DMS153 (cell line): Measurements from ENCODE around the gene KLHL17.

ENCODE experiments used
- DNase-seq: peaks from one replicate; lab custom pipeline; 2025; lab: John Stamatoyannopoulos, UW

The KLHL17 gene

DNA sequence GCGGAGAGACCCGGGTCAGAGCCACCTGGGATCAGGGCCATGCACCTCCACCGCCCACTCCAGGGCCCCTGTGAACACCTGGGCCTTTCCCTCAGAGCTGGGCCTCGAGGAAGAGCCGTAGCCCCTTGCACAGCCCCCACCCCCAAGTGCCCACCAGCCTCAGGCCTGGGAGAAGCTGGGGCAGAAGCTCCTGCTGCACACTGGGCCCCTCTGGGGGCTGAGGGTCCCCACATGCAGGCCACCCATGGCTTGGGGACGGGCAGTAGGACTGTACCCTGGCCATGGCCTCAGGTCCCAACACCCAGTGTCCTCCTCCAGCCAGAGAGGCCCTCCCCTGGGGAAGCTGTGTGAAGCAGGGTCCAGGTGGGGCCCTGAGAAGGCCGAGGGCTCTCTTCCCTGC is 7.8 kb upstream of the KLHL17 start:
- no peak for DNase-seq

DNA sequence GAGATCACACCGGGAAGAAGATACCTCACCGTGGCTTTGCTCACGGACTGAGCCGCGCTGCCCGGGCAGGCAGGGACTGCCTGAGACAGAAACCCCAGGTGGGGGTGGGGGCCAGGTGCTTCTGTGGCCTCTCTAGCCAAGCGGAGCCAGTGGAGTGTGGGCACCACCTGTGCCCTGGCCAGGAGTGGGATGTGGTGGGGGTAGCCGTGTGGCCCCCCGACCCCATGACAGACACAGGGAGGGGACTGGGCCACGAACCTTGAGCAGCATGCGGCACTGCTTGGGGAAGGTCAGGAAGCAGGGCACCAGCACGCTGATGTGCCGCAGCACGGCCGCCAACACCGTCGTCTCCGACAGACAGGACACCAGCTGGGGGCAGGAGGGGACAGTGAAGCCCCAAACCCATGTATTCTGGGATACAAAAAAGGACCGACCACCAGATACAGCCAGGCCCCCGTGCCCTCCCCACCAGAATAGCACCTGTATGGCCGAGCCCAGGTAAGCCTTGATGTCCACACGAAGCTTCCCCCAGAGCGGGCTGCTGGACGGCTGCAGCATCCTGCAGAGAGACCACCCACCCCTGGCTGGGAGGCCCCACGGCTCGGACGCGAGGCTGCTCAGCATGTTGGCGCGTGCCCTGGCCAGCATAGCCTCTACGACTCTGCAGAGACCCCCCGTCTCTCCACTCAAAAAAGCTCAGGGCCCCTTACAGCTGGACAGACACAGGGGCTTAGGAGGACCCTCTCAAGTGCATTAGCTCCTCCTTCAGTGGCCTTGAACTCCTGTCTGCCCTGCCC is 6.7 kb upstream of the KLHL17 start:
- no peak for DNase-seq

DNA sequence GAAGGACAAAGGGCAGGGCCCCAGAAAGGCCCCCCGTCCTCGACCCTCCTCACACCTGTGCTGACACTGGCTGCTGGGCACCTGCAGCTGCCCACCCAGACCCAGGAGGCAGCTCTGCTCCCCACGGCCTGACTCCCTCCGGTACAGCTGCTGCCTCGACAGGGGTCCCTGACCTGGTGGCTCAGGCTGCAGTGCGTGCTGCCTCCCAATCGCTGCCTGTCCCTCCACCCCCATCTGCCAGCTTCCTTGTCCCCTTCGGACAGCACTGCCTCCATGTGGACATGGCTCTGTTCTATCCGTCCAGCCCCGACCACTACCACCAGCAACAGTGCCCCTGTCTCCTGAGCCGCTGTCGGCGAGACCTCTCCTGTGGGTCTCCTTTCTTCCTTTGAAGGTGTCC is 5.5 kb upstream of the KLHL17 start:
- no peak for DNase-seq

DNA sequence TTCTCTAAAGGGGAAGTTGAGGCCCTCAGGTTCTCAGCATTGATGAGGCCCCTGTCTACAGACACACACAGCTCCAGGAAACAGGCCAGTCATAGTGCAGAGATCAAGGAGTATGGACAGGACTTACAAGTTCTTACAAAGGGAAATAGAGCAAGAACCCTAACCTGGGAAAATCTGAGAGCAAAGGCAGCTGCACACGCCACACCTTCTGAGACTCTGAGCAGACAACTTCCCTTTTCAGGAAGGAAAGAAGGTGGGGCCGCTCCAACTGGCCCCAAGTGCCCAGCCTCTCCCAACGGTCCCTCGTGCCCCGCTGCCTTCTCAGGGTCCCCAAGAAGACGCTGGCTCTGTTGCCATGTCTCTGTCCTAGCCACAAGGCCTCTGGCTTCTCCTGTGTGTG is 4.9 kb upstream of the KLHL17 start:
- DNase-seq, result no peak

DNA sequence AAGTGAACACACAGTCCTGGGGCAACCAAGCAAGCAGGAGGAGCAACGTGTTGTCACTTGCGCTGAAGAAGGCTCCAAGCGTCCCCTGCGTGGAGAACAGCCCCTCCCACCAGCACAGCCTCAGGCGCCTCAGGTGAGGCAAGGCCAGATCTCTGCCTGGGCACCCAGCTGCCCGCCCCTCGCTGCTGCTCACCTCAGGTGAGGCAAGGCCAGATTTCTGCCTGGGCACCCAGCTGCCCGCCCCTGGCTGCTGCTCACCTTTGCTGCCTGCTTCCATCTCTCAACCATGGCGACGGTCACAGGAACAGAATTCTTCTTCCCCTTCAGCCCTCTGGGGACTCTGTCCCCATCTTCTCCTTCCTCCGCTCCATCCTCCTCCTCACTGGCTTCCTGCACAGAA is 3.7 kb upstream of the KLHL17 start:
- no peak for DNase-seq

DNA sequence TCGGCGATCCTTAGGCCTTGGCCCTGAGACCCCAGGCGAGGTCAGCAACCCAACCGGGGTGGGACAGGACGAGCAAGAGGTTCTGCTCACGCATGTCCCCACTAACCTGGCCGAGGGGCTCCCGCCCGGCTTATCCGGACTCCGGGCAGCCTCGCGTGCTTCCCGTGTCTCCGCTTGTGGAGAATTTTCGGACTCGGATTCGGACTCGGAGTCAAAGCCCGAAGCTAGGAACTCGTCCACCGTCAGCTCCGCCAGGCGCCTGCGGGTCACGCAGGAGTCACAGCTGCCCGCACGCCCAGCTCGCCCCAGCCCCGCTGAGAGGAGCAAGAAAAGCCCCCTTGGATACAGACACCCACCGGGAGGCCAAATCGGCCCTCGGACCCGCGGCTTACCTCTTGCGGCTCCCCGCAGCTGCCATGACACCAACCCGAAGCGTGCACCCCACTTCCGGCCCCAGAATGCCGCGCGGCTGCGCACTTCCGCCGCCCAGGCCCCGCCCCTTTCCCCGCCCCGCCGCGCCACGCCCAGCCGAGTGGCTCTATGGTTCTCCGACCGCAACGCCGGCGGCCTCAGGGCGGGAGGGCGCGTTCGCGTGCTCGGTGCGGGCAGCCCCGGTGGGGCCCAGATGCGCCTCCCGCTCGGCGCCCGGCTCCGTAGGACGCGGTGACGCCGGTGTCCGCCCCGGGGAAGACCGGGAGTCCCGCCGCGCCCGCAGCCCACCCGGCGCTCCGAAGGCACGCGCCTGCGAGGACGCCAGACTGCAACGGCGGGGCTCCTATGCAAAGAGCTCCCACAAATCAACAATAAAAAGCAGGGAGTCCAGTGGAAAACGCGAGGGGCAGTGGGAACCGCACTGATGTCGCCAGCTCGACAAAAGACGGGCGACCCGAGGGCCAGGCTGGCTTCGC is 1.3 kb upstream of the KLHL17 start, which contains the start of gene NOC2L:
Gene NOC2L, minus strand, starts transcription at position 434 of the 908 bp plus-strand sequence. Its CDS starts 16 bp downstream, at position 418.
- peak; percentile 87 for DNase-seq

DNA sequence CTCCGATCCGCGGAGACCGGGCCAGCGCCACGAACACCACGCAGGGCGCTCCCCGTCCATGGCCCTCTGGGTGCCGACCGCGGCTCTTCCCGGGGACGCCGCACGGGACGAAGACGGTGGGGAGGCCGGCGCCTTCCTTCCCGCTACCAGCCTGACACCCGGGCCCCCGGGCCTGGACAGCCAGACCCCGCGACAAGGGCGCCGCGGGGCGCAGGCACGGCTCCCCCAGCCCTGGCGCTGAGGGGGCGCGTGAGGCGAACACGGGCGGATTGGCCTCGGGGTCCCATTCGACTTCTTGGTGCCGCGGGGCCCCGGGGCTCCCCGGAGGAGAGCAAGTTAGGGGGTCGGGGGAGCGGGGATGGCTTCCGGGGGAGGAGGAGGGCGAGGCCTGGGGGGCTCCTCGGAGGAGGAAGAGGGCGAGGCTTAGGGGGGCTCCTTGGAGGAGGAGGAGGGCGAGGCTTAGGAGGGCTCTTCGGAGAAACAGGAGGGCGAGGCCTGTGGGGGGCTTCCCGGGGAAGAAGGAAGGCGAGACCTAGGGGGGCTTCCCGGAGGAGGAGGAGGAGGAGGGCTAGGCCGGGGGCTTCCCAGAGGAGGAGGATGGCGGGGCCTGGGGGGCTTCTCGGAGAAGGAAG is 537 bp upstream of the KLHL17 start:
- no peak for DNase-seq

DNA sequence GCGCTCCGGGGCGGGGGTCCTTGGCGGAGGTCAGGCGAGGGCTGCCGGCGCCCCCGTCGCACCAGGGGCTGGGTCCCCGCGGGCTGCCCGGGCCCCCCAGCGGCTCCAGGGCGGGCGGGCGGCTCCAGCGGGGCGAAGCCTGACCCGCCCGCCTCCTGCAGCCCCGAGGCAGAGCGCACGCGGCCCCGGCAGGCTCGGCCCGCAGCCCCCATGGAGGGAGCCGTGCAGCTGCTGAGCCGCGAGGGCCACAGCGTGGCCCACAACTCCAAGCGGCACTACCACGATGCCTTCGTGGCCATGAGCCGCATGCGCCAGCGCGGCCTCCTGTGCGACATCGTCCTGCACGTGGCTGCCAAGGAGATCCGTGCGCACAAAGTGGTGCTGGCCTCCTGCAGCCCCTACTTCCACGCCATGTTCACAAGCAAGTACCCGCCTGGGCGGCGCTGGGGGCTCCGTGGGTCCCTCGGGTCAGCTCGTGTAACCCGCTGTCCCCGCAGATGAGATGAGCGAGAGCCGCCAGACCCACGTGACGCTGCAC is 817 bp downstream of the KLHL17 start:
- no peak for DNase-seq

DNA sequence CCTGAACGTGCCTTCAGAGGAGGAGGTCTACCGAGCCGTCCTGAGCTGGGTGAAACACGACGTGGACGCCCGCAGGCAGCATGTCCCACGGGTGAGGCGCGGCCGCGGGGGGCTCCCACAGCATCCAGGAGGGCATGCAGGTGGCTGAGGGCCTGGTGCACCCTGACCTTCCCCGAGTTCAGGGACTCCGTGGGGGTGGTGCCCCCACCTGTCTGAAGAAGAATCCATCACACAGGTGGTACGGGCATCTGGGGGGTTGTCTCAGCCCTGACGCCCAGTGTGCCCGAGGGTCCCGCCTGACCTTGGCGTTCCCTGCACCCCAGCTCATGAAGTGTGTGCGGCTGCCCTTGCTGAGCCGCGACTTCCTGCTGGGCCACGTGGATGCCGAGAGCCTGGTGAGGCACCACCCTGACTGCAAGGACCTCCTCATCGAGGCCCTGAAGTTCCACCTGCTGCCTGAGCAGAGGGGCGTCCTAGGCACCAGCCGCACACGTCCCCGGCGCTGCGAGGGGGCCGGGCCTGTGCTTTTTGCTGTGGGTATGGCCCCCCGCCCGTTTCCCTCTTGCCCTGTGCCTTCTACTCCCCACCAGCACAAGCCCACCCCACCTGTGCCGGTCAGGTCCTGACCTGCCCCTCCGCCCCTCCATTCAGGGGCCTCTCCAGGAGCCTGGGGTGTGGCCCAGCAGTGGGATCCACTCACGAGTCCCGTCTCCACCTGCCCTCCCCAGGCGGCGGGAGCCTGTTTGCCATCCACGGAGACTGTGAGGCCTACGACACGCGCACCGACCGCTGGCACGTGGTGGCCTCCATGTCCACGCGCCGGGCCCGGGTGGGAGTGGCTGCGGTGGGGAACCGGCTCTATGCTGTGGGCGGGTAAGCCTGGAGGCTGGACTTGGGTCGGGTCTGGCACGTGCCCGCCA is 2.3 kb downstream of the KLHL17 start:
- no peak for DNase-seq

DNA sequence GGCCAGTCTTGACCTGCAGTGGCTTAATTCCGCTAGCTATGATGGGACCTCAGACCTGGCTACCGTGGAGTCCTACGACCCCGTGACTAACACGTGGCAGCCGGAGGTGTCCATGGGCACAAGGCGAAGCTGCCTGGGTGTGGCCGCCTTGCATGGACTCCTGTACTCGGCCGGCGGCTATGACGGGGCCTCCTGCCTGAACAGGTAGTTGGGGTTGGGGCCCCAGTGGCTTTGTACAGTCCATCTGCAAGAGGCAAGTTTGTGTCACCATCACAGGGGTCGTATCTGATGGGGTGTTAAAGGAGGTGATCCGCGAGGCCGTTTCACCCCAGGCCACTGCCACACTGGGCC is 2.9 kb downstream of the KLHL17 start:
- no peak for DNase-seq

DNA sequence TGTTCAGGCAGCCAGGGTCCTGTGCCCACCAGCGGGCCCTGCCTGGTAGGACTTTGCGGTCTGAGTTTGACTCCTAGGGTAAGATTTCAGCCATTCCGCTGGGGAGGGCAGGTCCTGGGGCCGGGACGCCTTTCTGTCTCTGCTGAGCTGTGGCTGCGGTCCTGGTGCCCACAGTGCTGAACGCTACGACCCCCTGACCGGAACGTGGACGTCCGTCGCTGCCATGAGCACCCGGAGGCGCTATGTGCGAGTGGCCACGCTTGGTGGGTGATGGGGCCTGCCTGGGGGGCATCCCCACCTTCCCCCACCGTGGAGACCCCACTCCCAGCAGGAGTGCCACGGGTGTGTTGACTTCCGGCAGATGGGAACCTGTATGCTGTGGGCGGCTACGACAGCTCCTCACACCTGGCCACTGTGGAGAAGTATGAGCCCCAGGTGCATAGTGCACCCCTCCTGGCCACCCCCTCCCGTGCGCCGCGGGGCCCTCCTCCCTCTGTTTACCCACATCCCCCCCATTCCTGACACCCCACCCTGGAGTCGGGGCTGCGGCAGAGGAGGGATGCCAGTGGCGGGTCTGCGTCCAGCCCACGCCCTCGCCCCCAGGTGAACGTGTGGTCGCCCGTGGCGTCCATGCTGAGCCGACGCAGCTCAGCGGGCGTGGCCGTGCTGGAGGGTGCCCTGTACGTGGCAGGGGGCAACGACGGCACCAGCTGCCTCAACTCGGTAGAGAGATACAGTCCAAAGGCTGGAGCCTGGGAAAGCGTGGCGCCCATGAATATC is 3.6 kb downstream of the KLHL17 start:
- no peak for DNase-seq

DNA sequence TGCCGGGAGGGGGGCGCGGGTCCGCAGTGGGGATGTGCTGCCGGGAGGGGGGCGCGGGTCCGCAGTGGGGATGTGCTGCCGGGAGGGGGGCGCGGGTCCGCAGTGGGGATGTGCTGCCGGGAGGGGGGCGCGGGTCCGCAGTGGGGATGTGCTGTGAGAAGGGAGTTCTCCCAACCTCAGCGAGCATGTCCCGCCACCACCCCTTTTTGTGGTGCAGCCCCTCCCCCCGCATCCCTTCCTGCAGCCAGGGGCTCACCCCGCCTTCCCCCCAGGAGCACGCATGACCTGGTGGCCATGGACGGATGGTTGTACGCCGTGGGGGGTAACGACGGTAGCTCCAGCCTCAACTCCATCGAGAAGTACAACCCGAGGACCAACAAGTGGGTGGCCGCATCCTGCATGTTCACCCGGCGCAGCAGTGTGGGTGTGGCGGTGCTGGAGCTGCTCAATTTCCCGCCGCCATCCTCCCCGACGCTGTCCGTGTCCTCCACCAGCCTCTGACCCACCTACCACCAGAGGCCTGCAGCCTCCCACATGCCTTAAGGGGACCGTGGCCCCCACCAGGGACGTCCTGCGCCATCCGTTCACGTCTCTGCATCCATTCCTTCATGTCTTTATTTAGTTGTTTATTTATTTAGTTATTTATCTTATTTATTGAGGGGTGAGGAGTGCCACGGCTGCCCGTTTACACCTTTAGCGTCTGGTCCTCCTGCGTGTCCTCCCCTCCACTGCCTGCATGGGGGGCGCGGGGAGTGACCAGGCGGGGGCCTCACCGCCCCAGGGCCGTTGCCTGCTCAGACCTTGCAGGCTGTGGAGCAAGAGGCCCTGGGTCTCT is 4.5 kb downstream of the KLHL17 start:
- DNase-seq, result no peak

DNA sequence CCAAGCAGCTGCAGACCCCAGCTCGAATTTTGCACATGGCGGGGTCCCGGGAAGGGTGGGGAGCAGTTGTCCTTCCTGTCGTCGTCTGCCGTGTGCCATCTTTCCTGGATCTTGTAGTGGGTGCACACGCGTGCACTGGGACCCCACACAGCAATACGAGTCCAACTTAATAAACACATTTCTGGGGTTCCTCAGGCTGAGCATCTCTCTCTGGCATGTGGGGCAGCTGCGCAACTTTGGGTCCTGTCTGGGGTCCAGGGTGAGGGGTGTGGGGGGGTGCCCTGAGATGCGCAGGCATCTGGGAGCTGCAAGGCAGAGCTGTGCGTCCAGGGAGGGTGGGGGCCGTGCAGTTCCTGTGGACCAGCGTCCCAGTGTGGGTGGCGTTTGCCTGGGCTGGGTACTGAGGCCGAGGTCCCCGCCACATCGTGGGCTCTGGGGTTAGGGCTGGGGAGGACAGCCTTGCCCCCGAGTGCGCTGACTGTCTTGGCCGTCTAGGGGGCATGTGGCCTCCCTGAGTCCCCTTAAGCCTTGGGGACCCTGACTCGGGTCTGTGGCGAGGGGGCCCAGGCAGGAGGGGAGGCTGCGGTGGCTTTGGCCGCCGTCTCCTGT is 5.2 kb downstream of the KLHL17 start:
- DNase-seq, result no peak

DNA sequence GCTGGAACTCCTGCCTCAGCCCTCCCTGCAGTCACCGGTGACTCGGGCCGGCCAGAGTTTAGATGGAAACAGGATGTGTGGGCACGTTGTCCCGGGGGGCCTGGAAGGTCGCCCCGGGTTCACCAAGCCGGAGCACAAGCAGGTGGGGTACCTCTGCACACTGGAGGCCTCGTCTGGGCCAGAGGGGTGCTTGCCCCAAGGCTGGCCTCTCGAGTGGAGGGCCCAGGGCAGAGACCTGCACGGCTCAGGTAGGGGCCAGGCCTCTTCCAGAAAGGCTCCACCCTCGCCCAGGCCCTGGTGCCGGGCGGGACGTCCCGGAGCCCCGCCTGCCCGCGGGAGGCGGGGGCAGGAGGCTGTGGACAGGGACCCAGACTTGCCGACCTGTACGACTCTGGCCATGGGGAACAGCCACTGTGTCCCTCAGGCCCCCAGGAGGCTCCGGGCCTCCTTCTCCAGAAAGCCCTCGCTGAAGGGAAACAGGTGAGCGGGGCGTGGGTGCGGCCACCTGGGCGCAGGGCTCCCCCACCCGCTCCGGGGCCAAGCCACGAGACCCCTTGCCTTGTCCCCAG is 5.8 kb downstream of the KLHL17 start, which contains the start of gene PLEKHN1:
Gene PLEKHN1, plus strand, starts transcription at position 348 of the 569 bp plus-strand sequence. Its CDS starts 50 bp downstream, at position 398.
- no peak for DNase-seq

DNA sequence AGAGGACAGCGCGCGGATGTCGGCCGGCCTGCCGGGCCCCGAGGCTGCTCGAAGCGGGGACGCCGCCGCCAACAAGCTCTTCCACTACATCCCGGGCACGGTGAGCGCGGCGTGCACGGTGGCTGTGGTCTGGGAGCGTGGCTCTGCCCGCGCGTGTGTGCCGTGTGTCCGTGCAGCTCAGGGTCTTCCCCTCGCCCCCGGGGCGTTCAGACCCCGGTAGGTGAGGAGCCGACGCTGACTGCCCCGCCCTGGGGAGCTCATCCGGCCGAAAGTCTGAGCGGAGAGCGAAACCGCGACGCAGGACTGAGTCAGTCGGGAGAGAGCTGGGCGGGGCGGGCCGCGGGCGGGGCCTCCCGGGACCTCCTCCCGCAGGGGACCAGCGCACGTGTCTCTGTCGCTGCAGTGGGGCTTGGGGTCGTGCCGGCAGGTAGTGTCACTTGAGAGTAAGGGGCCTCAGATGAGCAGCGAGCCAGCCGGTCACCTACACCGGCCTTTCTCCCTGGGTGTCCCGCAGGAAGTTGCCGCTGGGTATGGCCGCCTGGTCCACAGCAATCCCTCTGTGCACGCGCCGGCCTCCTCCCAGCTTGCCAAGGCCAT is 6.4 kb downstream of the KLHL17 start:
- no peak for DNase-seq

DNA sequence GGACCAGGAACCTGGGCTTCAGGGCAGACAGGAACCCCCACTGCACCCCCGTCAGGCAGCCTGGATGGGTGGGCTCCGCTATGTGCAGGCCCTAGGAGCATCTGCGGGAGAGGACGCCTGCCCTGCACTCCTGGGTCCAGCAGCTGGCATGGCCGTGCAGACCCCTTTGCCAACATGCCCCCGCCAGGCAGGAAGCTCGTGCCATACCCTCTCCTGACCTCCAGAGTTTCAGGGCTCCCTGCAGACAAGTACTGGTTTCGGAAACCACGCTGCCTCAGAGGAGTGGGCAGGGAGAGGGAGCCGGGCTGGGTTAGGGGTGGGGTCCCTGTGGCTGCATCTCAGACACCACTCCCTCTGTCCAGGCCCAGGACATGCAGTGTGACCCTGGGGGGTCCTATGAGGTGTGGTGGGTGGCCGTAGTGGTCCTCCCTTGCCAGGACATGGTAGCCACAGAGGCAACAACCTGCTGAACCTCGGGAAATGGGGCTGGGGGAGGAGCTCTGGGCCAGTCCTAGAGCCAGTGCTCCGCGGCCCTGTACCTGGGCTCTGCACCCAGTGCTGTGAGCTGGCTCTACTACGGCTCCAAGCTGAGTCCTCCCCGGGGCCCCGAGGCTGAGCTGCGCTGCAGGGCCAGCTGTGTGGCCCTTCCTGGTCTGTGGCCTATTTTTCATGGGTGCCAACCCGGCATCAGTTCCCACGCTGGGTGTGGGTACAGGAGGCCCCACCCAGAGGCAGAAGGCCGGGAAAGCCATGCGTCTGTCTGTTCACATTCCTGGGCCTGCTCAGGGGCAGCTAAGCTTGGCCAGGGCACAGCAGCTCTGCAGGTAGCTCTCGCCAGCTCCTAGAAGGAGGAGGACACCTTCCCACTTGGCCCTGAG is 7.3 kb downstream of the KLHL17 start:
- no peak for DNase-seq

DNA sequence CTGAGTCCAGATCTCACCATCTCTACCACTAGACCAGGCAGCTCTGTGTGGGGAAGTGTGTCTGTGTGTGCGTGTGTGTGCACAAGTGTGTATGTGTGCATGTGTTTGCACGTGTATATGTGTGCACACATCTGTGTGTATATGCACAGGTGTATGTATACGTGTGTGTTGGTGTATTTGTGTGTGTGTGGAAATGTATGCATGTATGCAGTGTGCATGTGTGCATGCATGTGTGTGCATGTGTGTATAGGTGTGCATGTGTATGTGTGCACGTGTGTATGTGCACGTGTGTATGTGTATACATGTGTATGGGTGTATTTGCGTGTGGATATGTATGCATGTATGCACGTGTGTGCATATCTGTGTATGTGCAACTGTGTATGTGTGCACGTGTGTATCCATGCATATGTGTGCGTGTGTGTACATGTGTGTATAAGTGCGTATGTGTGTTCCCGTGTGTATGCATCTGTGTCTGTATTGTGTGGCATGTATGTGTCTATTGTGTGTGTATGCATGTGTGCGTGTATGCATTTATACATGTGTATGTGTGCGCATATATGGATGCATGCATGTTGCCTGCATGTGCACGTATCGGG is 9.0 kb downstream of the KLHL17 start:
- DNase-seq, result no peak
